HG02678 (cell line): ENCODE data around the gene GNAZ.

ENCODE experiments used
- ATAC-seq: cut with Tn5 transposase; IDR thresholded peaks from one replicate; pipeline ENCODE4 v1.9.1; 2021; ENCODE audit warnings: mild to moderate bottlenecking, moderate library complexity; ENCODE audit not compliant: unreplicated experiment

GNAZ gene

GRCh38 chr22:23150762-23151161 lies 80.4 kb downstream of the GNAZ start:
- no peak for ATAC-seq

DNA sequence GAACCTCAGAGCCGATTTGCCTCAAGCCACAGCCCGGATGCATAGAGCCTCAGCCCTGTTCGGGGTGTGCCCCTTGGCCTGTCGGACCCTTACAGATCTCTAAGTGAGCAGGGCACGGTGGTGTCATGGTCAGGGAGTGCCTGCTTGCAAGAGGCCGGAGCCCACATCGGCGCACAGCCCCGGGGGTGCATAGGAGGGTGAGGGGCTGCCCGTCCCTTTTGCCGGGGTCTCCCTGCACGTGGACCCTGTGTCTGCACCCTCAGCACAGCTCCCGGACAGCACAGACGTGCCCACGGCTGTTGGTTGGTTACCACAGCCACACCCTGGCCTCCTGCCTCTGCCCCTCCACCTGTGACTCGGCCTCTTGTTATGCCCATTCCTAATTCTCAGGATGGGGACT lies 81.5 kb downstream of the GNAZ start:
- ATAC-seq, result no peak

DNA sequence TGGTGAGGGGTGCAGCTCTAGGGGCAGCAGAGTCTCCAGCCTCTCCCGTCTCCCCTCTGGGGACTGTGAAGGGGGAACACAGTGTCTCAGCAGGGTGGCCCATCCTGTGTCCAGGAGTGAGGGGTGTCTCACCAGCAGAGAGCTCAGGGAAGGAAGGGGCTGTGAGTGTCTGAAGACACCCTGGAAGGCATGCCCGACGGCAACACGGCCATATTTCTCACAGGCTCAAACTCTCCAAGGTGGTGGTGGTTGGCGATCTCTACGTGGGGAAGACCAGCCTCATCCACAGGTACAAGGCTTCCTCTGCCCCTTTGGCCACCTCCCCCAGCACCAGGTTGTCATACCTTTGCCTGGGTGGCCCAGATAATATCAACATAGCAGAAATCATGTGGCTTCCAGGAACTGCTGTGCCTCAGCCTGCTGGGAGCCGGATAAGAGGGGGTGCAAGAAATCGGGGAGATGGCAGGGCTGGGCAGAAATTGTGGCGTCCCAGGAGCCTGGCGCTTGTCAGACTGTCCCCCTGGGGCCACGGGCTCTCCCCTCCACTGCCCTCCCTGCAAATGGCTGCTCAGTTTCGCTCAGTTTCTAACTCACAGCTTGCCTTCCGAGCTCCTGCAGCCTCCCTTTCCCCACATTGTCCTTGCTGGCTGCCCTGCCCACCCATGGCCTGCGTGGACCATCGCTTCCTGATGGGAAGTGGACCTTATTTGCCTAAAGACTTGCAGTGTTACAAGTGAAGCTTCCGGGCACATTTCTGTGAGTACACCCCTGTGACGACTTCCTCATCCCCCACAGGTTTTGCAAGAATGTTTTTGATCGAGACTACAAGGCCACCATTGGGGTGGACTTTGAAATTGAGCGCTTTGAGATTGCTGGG lies 82.2 kb downstream of the GNAZ start:
- no peak for ATAC-seq

- no peak for ATAC-seq
Measured at GRCh38 chr22:23153994-23154393, 83.7 kb downstream of the GNAZ start.

DNA sequence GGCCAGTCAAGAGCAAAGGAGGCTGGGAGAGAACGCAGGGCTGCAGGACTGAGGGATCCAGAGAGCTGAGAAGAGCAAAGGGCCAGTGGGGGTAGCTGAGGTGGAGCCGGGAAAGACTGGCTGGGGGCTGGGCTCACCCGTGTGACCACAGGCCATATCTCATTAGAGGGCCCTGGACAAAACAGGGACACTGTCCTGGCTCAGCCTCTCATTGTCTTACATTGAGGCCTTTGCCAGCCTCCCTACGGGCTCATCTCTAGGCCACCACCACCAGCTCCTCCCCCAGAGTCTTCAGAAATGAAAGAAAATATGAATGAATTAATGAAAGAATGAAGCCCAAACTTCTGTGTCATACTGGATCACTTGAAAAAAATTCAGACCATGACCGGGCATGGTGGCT lies 84.1 kb downstream of the GNAZ start:
- no peak for ATAC-seq

GRCh38 chr22:23155143-23155542 lies 84.8 kb downstream of the GNAZ start:
- ATAC-seq, result no peak

DNA sequence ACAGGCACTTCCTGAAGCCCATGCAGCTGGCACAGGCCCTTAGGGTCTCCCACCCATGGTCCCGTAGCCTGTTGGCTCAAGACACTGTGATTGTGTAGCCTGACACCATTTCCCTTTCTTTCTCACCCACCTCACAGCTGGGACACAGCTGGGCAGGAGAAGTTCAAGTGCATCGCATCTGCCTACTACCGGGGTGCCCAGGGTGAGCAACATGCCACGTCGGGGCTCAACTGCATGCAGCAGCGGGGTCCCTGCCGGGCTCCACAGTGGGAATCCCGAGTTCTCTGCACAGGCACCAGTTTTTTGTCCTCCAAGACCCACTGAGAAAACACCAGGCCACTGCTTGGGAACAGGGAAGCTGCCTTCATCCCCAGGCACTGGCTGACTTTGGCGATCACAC lies 85.5 kb downstream of the GNAZ start:
- ATAC-seq, result no peak

GRCh38 chr22:23156286-23156685 lies 86.0 kb downstream of the GNAZ start:
- no peak for ATAC-seq

DNA sequence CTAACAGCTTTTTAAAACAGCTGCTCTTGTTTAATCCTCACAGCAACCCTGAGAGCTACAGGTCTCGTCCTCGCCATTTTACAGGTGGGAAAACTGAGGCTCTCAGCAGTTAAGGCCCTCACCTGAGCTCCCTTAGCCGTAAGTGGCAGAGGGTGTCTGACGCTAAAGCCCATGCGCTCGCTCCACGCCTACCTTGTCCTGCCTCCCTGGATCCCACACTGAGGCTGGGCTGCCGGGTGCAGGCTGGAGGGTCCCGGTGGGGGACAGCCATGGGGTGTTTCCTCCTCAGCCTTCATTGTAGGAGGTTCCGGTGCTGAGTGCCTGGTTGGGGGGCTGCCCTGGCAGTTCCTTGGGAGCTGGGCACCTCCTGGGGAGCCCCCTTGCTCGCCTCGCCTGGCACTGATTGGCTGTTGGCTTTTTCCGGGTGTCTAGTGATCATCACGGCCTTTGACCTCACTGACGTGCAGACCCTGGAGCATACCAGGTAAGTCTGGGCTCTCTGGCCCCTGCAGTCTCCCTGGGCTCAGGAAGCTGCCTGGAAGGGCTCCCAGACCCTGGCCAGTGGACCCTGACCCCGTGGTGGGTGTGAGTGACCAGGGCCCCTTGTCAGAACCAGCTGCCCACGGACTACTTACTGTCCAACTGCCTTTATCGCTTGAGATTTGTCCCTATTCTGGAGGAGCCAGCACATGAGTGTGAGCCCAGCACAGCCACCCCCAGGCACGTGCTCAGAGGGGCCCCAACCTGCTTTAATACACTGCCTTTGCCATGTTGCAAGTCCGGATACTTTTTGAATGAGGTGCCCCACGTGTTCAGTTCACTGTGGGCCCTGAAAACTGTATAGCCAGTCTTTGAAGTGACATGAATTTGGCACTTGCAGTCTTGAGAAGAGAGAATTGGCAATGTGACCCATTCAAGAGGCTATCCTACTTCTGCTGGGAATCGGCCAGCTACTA lies 87.5 kb downstream of the GNAZ start:
- no peak for ATAC-seq

DNA sequence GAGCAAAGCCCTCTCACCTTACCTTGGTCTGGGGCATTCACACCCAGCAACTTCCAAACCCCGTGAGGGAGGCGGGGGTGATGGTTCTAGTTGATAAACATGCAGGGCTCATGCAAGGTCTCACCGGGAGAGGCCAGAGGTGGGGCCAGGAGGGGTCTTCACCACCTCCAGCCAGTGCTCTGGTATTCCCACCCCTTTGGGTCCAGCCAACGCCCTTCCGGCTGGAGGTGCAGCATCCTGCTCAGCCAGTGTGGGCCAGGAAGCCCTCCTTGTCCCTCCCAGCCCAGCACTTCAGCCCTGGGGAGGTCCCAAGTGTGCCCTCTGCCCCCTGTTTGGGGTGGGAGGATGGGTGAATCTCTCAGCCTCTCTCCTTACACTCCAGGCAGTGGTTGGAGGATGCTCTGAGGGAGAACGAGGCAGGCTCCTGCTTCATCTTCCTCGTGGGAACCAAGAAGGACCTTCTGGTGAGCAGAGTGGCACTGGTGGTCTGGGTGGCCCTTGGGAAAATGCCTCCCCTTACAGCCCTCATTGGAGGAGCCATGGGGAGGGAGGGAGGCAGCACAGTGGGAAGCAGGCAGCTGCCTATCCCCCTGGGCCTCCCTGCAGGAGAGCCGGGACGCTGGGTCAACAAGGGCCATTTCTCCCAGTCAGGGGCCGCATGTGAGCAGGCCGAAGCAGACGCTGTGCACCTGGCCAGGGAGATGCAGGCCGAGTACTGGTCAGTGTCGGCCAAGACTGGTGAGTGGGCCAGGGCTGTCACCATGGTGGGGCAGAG lies 88.4 kb downstream of the GNAZ start:
- no peak for ATAC-seq

DNA sequence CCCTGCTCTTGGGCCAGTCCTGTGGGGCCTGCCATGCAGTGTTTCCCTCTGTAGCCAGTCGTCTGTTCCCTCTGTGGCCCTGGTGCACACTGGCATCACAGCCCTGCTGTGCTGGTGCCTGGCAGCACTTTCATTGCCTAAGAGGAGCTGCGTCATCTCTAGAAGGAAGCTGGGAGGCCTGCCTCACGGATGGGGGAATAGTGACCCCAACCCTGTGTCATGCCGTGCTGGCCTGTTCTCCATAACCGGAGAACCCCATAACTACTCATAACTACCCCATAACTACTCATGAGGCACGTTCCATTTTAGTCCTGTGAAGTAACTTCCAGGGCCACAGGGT lies 88.9 kb downstream of the GNAZ start:
- ATAC-seq, result no peak

- ATAC-seq, result no peak
Measured at GRCh38 chr22:23161029-23161428, 90.7 kb downstream of the GNAZ start.

GRCh38 chr22:23161574-23161973 lies 91.3 kb downstream of the GNAZ start:
- ATAC-seq, result no peak

- no peak for ATAC-seq
Measured at GRCh38 chr22:23163665-23164064, 93.3 kb downstream of the GNAZ start.

GRCh38 chr22:23164091-23164490 lies 93.8 kb downstream of the GNAZ start:
- no peak for ATAC-seq

DNA sequence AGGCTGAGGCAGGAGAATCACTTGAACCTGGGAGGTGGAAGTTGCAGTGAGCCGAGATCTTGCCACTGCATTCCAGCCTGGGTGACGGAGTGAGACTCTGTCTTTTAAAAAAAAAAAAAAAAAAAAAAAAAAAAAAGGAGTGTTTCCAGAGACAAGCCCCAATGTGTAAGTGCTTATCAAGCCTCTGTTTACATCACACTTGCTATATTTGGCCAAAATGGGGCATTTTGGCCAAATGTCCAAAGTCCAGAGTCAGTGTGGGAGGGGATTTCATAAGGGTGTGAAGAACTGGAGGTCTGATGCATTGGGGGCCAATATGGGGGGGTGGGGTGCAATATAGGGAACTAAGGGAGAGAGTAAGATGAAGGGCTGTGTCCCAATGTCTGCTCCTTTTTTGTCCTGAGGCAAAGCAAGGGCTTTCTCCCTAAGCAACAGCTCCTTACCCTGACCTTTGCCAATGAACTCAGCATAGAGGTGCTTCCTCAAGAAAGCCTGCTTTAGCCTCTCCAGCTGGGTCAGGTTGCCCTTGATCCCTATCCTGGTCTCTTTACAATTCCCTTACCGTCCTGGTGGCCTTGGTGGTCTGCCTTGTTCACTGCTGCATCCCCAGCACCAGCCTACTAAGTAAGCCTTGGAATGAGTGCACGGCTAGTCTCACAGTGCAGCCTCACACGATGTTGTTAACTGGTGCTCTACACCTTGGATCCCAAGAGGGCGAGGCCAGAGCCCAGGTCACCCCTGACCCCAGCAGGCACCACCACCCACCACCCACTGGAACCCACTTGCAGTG lies 95.9 kb downstream of the GNAZ start:
- no peak for ATAC-seq

- ATAC-seq, result no peak
Measured at GRCh38 chr22:23166841-23167616, 96.7 kb downstream of the GNAZ start.

DNA sequence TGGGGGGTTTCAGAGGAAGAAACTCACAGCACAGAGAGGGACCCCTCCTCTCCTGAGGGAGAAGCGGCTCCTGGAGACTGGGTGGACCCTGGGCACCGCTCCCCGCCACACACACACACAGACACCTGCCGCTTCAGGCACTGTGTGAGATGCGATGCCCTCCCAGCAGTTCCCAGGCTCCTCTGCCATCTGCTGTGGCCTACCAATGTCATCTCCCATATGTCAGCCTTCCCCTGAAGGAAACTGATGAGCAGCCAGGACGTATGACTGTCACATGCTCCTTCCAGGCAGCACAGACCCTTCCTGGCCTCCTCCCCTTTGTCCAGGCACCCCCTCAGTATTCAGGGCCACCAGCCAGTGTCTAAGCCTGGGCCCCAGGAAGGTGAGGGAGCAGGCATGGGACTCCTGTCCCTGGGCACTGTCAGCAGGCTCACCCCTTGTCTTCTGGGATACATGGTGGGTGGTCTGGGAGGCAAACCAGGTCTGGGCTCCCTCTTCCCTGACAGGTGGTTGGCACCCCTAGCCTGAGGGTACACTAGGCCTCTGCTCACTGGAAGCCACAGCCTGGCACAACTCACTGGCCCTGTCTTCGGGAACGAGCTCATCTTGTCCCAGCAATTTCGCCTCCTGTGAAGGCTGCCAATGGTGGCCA lies 98.2 kb downstream of the GNAZ start:
- ATAC-seq, result no peak

DNA sequence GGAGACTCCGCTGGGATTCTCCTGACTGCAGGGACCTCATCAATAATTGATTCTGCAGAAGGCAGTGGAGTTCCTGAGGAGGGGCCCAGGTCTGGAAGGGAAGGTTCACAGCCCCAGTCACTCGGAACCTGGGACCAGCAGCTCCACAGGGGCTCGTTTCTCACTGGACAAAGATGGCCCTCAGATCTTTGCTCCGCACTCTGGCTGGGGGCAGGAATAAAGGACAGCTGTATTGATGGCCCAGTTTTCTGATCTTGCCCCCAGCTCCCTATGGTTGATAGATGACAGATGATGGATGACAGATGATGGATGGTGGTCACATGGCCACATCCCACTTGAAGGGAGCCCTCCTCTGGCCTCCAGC lies 98.7 kb downstream of the GNAZ start:
- no peak for ATAC-seq
